GM19351 (cell line): ENCODE results near the gene ELN.
"Not testable (repeated sequence)": the region's sequence is repeated elsewhere in the genome, so short reads cannot be mapped to it uniquely, and the experiment has no call there.

Source experiments
- ATAC-seq: cut with Tn5 transposase; IDR thresholded peaks from one replicate; pipeline ENCODE4 v1.9.1; 2021; ENCODE audit warnings: mild to moderate bottlenecking, moderate library complexity; ENCODE audit not compliant: unreplicated experiment

The ELN gene

GRCh38 chr7:74040791-74041520 lies 13.0 kb downstream of the ELN start:
- no peak for ATAC-seq

GRCh38 chr7:74042746-74043522 lies 15.0 kb downstream of the ELN start:
- ATAC-seq = no peak

GRCh38 chr7:74043523-74043951 lies 15.6 kb downstream of the ELN start:
- no peak for ATAC-seq

- no peak for ATAC-seq
These were observed 16.7 kb downstream of the ELN start for GRCh38 chr7:74044366-74045350.

- not testable (repeated sequence) for ATAC-seq
These were observed 18.6 kb downstream of the ELN start for GRCh38 chr7:74046581-74046980.

- ATAC-seq = no peak
These were observed 19.9 kb downstream of the ELN start for GRCh38 chr7:74047804-74048380.

GRCh38 chr7:74048999-74049599 lies 21.1 kb downstream of the ELN start:
- no peak for ATAC-seq

GRCh38 chr7:74049997-74050798 lies 22.2 kb downstream of the ELN start:
- no peak for ATAC-seq

GRCh38 chr7:74051193-74051592 lies 23.2 kb downstream of the ELN start:
- ATAC-seq = no peak

GRCh38 chr7:74051629-74052410 lies 23.8 kb downstream of the ELN start:
- ATAC-seq = no peak

- no peak for ATAC-seq
These were observed 24.7 kb downstream of the ELN start for GRCh38 chr7:74052628-74053027.

- no peak for ATAC-seq
These were observed 25.7 kb downstream of the ELN start for GRCh38 chr7:74053589-74054186.

GRCh38 chr7:74056096-74056915 lies 28.3 kb downstream of the ELN start:
- no peak for ATAC-seq

GRCh38 chr7:74057216-74057925 lies 29.4 kb downstream of the ELN start:
- ATAC-seq = no peak

- ATAC-seq = no peak
These were observed 30.0 kb downstream of the ELN start for GRCh38 chr7:74057987-74058386.

GRCh38 chr7:74058486-74058885 lies 30.5 kb downstream of the ELN start:
- ATAC-seq = no peak

GRCh38 chr7:74059037-74059436 lies 31.1 kb downstream of the ELN start:
- ATAC-seq = no peak
